ENCODE data around the gene ASIC4.

- TF ChIP-seq CTCF (IDR thresholded peaks at IDR 0.05; ENCODE audit: insufficient read depth, low read length, poor library complexity, severe bottlenecking) (no peak), EZH2phosphoT487 (conservative IDR thresholded peaks at IDR 0.05; ENCODE audit: low read length) (no peak)
These were observed 39.8 kb upstream of the ASIC4 start for GRCh38 chr2:219474285-219475060.
